HepG2 (cell line): ENCODE data around the gene DYNC2I2. TPM values are rescaled to one million over a fixed set of nuclear protein-coding genes. Genes with fewer than 3 reads are reported as not detected.

Source experiments
- ATAC-seq: fragments of 200-7000 bp; cut with Tn5 transposase; 3 replicates; pipeline ENCODE4 v1.9.1; 2020; ENCODE audit warnings: mild to moderate bottlenecking, moderate library complexity
- BruUV-seq: library from RNA; stranded (reverse); fragments of 400-500 nt; replicated peaks from 2 replicates; lab custom pipeline; 2021; lab: Mats Ljungman, UMichigan
- CTCF ChIA-PET: fragments of 300-600 bp; formaldehyde crosslinking; extraction: SDS; loops from one replicate; lab custom pipeline; 2021; ENCODE audit warnings: low total read pairs, inconsistent platforms, low intra/inter-chr PET ratio; lab: Yijun Ruan, JAX
- POLR2A ChIA-PET: fragments of 350-600 bp; sonication (Branson Sonifier 250); formaldehyde crosslinking; loops from one replicate; lab custom pipeline; 2020; ENCODE audit warnings: antibody characterized with exemption, inconsistent platforms; lab: Yijun Ruan, JAX
- DNase-seq: peaks from one replicate; pipeline ENCODE4 v3.0.0-alpha.2; 2015; ENCODE audit warnings: low spot score
- FAIRE-seq: peaks from 3 replicates; lab custom pipeline; 2011; peaks lifted over from hg19 to GRCh38; lab: Jason Lieb, UNC
- H2AFZ ChIP-seq: one replicate; pipeline ENCODE4 v1.6.1; 2011; ENCODE audit warnings: low read length, inconsistent platforms
- H3K27ac ChIP-seq: fragments of 300-600 bp; 3 replicates; pipeline ENCODE4 v1.8.0; 2011; ENCODE audit warnings: mixed run types, mild to moderate bottlenecking, mixed read lengths, low read length, inconsistent platforms; ENCODE audit not compliant: insufficient read depth; ENCODE audit errors: extremely low read length
- H3K27me3 ChIP-seq, 2 experiments: fragments of 200-600 bp in 1 of 2; 2 replicates in 1 of 2; 3 replicates in 1 of 2; pipeline versions ENCODE4 v1.6.0 to v1.8.0; 2011; ENCODE audit warnings: low read length in 2 of 2, mild to moderate bottlenecking in 2 of 2, moderate library complexity in 2 of 2, inconsistent platforms in 1 of 2; ENCODE audit not compliant: insufficient read depth in 2 of 2, control insufficient read depth in 1 of 2
- H3K36me3 ChIP-seq, 2 experiments: fragments of 200-600 bp in 1 of 2; replicated peaks in 1 of 2; 2 replicates in 1 of 2; 3 replicates in 1 of 2; pipeline versions ENCODE4 v1.5.1 to v1.8.0; 2011; ENCODE audit warnings: low read length in 2 of 2, inconsistent platforms in 1 of 2; ENCODE audit not compliant: insufficient read depth in 2 of 2, control insufficient read depth in 1 of 2
- H3K4me1 ChIP-seq: 2 replicates; pipeline ENCODE4 v1.5.1; 2012; ENCODE audit warnings: low read length, inconsistent platforms; ENCODE audit not compliant: insufficient read depth
- H3K4me2 ChIP-seq: 2 replicates; pipeline ENCODE4 v1.6.0; 2011; ENCODE audit warnings: low read depth, low read length, inconsistent platforms
- H3K4me3 ChIP-seq, 3 experiments: fragments of 200-600 bp in 1 of 3; sonication (generic), shearing (Covaris generic) in 1 of 3; replicated peaks in 1 of 3; 2 replicates each; pipeline ENCODE4 v1.5.1; 2011 to 2016; ENCODE audit warnings: low read length in 3 of 3, inconsistent platforms in 2 of 3, low read depth in 2 of 3, mild to moderate bottlenecking in 2 of 3, control low read depth in 1 of 3, mixed read lengths in 1 of 3; ENCODE audit not compliant: insufficient read depth in 1 of 3
- H3K79me2 ChIP-seq: one replicate; pipeline ENCODE4 v1.6.1; 2011; ENCODE audit warnings: low read length, inconsistent platforms; ENCODE audit not compliant: insufficient read depth
- H3K9ac ChIP-seq: 2 replicates; pipeline ENCODE4 v1.6.0; 2011; ENCODE audit warnings: mild to moderate bottlenecking, low read depth, low read length, inconsistent platforms; ENCODE audit not compliant: insufficient read depth
- H3K9me3 ChIP-seq: 2 replicates; pipeline ENCODE4 v1.5.1; 2012; ENCODE audit warnings: mild to moderate bottlenecking, low read length
- H4K20me1 ChIP-seq: 2 replicates; pipeline ENCODE4 v1.6.0; 2011; ENCODE audit warnings: inconsistent platforms, mild to moderate bottlenecking, low read length, moderate library complexity; ENCODE audit not compliant: insufficient read depth
- ARID2 ChIP-seq: sonication (generic); formaldehyde crosslinking; IDR thresholded peaks from 2 replicates; pipeline ENCODE4 v1.8.1; 2022; ENCODE audit warnings: mild to moderate bottlenecking, missing genetic modification reagents, borderline replicate concordance
- HOXD1 ChIP-seq: sonication (generic); formaldehyde crosslinking; IDR thresholded peaks from 2 replicates; pipeline ENCODE4 v1.5.0; 2020; ENCODE audit warnings: missing genetic modification reagents
- KMT2A ChIP-seq: sonication (generic); formaldehyde crosslinking; IDR thresholded peaks from 2 replicates; pipeline ENCODE4 v1.4.0; 2020; ENCODE audit warnings: missing genetic modification reagents
- NFE2L2 ChIP-seq: fragments of 150-350 bp; IDR thresholded peaks from 2 replicates; pipeline ENCODE4 v1.6.1; 2014; ENCODE audit warnings: low read length
- PRMT3 ChIP-seq: sonication (generic); formaldehyde crosslinking; IDR thresholded peaks from 2 replicates; pipeline ENCODE4 v1.8.1; 2022; ENCODE audit warnings: low read depth, mild to moderate bottlenecking, moderate library complexity, missing genetic modification reagents, borderline replicate concordance
- TRIM24 ChIP-seq: sonication (generic); formaldehyde crosslinking; IDR thresholded peaks from 2 replicates; pipeline ENCODE4 v1.8.0; 2022; ENCODE audit warnings: mild to moderate bottlenecking, missing genetic modification reagents
- ZNF547 ChIP-seq: sonication (generic); formaldehyde crosslinking; IDR thresholded peaks from 2 replicates; pipeline ENCODE4 v1.5.1; 2020; ENCODE audit warnings: mild to moderate bottlenecking, missing genetic modification reagents
- ZNF615 ChIP-seq: sonication (generic); formaldehyde crosslinking; IDR thresholded peaks from 2 replicates; pipeline ENCODE4 v1.5.0; 2020; ENCODE audit warnings: mild to moderate bottlenecking, missing genetic modification reagents, borderline replicate concordance
- ZNF747 ChIP-seq: sonication (generic); formaldehyde crosslinking; IDR thresholded peaks from 2 replicates; pipeline ENCODE4 v1.8.1; 2023; ENCODE audit warnings: missing genetic modification reagents, mild to moderate bottlenecking, borderline replicate concordance
- WGBS: methylation state at CpG from one replicate; pipeline ENCODE4 v1.1.6; 2017; ENCODE audit warnings: low lambda C conversion rate; 5-methylcytosine and 5-hydroxymethylcytosine counted together
- in situ Hi-C: cut with HindIII; loops from 2 replicates; pipeline ENCODE4 v1.10.0; 2017; ENCODE audit warnings: low pct_unique_long_range_greater_than_20kb; ENCODE audit not compliant: extremely low pct_ligation_motif_present
- intact Hi-C: fragments of 100-400 bp; cut with micrococcal nuclease; formaldehyde crosslinking; loops from one replicate; pipeline ENCODE4 v1.10.0; 2022; ENCODE audit not compliant: unreplicated experiment
- polyA plus RNA-seq, 8 experiments: library from polyadenylated mRNA; depleted of rRNA in 3 of 8; stranded (reverse) in 7 of 8; unstranded in 1 of 8; fragments of >200 nt; fragmentation: Illumina TruSeq in 4 of 8; extraction: Trizol in 4 of 8; gene quantifications; 2 replicates each; pipeline versions ENCODE4 v1.2.1 to v1.2.3, GENCODE V29; 2011 to 2016; ENCODE audit warnings: low read depth in 4 of 8, missing spikeins in 1 of 8, mixed read lengths in 1 of 8; ENCODE audit not compliant: insufficient read depth in 1 of 8
- total RNA-seq, 5 experiments: library from RNA; depleted of rRNA; stranded (reverse); fragments of >200 nt; fragmentation: Illumina TruSeq; extraction: Trizol; gene quantifications; 2 replicates each; pipeline ENCODE4 v1.2.3, GENCODE V29; 2016; ENCODE audit warnings: low read depth in 1 of 5
- TF ChIP-seq, protein P1 (sequence below): IDR thresholded peaks from 2 replicates; pipeline ENCODE4 v1.4.0; 2020; ENCODE audit warnings: mild to moderate bottlenecking, missing genetic modification reagents
- TF ChIP-seq, protein P2 (sequence below): sonication (generic); formaldehyde crosslinking; IDR thresholded peaks from 2 replicates; pipeline ENCODE4 v1.5.0; 2020; ENCODE audit warnings: mild to moderate bottlenecking, missing genetic modification reagents
- TF ChIP-seq, protein P3 (sequence below): IDR thresholded peaks from 2 replicates; pipeline ENCODE4 v1.6.1; 2016; ENCODE audit warnings: mild to moderate bottlenecking, missing biosample characterization, missing genetic modification reagents
- TF ChIP-seq, protein P4 (sequence below): sonication (generic); formaldehyde crosslinking; IDR thresholded peaks from 2 replicates; pipeline ENCODE4 v1.5.1; 2020; ENCODE audit warnings: mild to moderate bottlenecking, missing genetic modification reagents

DYNC2I2 gene
- total and polyA plus RNA-seq, 2 of the 13 experiments (the other 11 are each of a cell fraction or from before 2014, with no cell fraction given) = 13.7 to 40.2 TPM

DNA sequence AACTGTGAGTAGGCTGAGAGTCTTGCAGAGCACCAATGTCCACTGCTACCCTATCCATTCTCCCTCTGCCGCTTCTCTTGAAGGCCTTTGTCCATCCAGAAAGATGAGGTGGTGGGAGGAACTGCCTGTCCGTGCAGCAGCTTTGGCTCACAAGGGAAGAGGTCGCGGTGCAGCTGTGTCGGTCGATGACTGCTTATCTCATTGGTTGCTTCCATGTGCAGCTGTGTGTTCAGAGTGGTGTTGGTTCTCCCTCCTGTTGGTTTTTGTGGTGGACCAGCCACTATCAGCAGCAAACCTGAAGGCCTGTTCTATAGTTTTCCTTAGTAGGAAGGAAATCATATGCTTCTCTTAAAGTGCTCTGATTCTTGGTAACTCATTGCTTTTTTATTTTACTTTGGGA, 63.6 kb downstream of the DYNC2I2 start (continued):
- TF ChIP-seq, protein P1, sequence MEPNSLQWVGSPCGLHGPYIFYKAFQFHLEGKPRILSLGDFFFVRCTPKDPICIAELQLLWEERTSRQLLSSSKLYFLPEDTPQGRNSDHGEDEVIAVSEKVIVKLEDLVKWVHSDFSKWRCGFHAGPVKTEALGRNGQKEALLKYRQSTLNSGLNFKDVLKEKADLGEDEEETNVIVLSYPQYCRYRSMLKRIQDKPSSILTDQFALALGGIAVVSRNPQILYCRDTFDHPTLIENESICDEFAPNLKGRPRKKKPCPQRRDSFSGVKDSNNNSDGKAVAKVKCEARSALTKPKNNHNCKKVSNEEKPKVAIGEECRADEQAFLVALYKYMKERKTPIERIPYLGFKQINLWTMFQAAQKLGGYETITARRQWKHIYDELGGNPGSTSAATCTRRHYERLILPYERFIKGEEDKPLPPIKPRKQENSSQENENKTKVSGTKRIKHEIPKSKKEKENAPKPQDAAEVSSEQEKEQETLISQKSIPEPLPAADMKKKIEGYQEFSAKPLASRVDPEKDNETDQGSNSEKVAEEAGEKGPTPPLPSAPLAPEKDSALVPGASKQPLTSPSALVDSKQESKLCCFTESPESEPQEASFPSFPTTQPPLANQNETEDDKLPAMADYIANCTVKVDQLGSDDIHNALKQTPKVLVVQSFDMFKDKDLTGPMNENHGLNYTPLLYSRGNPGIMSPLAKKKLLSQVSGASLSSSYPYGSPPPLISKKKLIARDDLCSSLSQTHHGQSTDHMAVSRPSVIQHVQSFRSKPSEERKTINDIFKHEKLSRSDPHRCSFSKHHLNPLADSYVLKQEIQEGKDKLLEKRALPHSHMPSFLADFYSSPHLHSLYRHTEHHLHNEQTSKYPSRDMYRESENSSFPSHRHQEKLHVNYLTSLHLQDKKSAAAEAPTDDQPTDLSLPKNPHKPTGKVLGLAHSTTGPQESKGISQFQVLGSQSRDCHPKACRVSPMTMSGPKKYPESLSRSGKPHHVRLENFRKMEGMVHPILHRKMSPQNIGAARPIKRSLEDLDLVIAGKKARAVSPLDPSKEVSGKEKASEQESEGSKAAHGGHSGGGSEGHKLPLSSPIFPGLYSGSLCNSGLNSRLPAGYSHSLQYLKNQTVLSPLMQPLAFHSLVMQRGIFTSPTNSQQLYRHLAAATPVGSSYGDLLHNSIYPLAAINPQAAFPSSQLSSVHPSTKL = no peak
- TF ChIP-seq ZNF547 (CRISPR knock-in tag) (no peak), ZNF747 (CRISPR knock-in tag) (no peak), PRMT3 (CRISPR knock-in tag) (no peak), NFE2L2 (no peak)
- TF ChIP-seq, protein P2, sequence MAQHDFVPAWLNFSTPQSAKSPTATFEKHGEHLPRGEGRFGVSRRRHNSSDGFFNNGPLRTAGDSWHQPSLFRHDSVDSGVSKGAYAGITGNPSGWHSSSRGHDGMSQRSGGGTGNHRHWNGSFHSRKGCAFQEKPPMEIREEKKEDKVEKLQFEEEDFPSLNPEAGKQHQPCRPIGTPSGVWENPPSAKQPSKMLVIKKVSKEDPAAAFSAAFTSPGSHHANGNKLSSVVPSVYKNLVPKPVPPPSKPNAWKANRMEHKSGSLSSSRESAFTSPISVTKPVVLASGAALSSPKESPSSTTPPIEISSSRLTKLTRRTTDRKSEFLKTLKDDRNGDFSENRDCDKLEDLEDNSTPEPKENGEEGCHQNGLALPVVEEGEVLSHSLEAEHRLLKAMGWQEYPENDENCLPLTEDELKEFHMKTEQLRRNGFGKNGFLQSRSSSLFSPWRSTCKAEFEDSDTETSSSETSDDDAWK (CRISPR knock-in tag) = no peak

DNA sequence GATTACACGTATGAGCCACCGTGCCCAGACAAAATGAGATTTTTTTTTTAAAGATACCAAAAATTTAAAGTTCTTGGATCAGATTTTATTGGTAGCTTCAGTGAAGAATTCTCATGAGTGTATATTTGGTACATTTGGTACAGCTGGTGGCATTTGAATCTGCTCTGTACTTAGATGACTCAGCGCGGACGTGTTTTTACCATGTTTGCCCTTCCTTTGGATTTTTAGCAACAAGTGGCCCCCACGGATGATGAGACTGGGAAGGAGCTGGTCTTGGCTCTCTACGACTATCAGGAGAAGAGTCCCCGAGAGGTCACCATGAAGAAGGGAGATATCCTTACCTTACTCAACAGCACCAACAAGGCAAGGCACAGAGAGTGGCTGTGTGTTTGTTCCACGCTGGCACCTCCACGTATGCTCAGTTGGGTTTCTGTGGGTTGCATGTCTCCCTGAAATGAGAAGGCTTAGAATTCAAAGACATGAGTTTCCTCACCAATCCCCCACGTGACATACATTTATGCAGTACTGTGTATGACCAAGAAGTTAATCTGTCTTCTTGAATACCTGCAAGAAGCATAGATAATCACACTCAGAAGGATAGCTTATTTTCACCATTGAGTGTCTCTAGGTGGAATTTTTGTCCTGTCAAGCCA, 67.9 kb downstream of the DYNC2I2 start:
- DNase-seq (no peak), FAIRE-seq (no peak), ATAC-seq (no peak)
- no TSS peak for BruUV-seq
- Histone ChIP-seq H3K79me2 (no peaks in the 10 kb centered on the region), H3K4me2 (no peak overlapping the region), H3K27ac (no peak overlapping the region), H3K9me3 (no peaks in the 10 kb centered on the region), H3K27me3 (no peaks in the 10 kb centered on the region), H3K36me3 (peaks cover 41 to 74% of the 10 kb centered on the region in 2 experiments), H3K4me3 (no peak overlapping the region), H3K4me1 (no peaks in the 10 kb centered on the region), H4K20me1 (no peaks in the 10 kb centered on the region), H2AFZ (no peak overlapping the region), H3K9ac (no peak overlapping the region)
- in situ Hi-C loops (no loop called here), intact Hi-C loops (no loop called here)
- 98% methylated on average over 10 of the region's 11 CpGs for WGBS
- ChIA-PET CTCF (no interaction called here), POLR2A (interaction anchor here (0.7 kb wide), 1 partner anchor 34 kb away, joined by 3 read pairs; no protein-coding TSS in a partner anchor)
- no peak for TF ChIP-seq KMT2A (CRISPR knock-in tag)
- TF ChIP-seq HOXD1 (CRISPR knock-in tag) = no peak
- TF ChIP-seq, protein P3, sequence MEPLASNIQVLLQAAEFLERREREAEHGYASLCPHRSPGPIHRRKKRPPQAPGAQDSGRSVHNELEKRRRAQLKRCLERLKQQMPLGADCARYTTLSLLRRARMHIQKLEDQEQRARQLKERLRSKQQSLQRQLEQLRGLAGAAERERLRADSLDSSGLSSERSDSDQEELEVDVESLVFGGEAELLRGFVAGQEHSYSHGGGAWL (CRISPR knock-in tag) = no peak
- TF ChIP-seq ARID2 (CRISPR knock-in tag) = no peak
- TF ChIP-seq TRIM24 = no peak
- TF ChIP-seq, protein P4, sequence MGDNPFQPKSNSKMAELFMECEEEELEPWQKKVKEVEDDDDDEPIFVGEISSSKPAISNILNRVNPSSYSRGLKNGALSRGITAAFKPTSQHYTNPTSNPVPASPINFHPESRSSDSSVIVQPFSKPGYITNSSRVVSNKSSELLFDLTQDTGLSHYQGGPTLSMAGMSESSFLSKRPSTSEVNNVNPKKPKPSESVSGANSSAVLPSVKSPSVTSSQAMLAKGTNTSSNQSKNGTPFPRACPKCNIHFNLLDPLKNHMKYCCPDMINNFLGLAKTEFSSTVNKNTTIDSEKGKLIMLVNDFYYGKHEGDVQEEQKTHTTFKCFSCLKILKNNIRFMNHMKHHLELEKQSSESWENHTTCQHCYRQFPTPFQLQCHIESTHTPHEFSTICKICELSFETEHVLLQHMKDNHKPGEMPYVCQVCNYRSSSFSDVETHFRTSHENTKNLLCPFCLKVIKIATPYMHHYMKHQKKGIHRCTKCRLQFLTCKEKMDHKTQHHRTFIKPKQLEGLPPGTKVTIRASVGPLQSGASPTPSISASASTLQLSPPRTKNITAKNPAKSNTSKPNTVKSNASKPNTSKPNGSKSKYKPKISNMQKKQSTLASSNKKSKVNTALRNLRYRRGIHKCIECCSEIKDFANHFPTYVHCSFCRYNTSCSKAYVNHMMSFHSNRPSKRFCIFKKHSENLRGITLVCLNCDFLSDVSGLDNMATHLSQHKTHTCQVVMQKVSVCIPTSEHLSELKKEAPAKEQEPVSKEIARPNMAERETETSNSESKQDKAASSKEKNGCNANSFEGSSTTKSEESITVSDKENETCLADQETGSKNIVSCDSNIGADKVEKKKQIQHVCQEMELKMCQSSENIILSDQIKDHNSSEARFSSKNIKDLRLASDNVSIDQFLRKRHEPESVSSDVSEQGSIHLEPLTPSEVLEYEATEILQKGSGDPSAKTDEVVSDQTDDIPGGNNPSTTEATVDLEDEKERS (CRISPR knock-in tag) = no peak
- TF ChIP-seq ZNF615 (CRISPR knock-in tag) = no peak
